Jurkat, Clone E6-1 (cell line): ENCODE results near the gene NPY2R. TPM values are rescaled to one million over a fixed set of nuclear protein-coding genes. Genes with fewer than 3 reads are reported as not detected.

Experiments
- DNase-seq: peaks from one replicate; pipeline ENCODE4 v3.0.0-alpha.2; 2011; ENCODE audit warnings: low read depth, low spot score
- H3K4me3 ChIP-seq: 2 replicates; pipeline ENCODE4 v1.5.1; 2011; ENCODE audit warnings: mild to moderate bottlenecking, low read length, control low read depth, moderate library complexity
- polyA plus RNA-seq: library from polyadenylated mRNA; unstranded; fragments of >200 nt; gene quantifications from one replicate; pipeline ENCODE4 v1.2.1, GENCODE V29; 2012; ENCODE audit warnings: missing spikeins; ENCODE audit not compliant: insufficient read length, insufficient read depth

NPY2R gene
- polyA plus RNA-seq: not detected

GRCh38 chr4:155208258-155209054, at the start of gene NPY2R:
TSS of gene NPY2R (plus strand) at chr4:155208636. CDS start at chr4:155213940, 5,304 bp downstream.
- H3K4me3 ChIP-seq: no peak within 1 kb of the TSS

GRCh38 chr4:155161357-155161756, 47.1 kb upstream of the NPY2R start:
- no peak for DNase-seq

More at GRCh38 chr4:155208258-155209054, at the start of gene NPY2R:
- DNase-seq: no peak

GRCh38 chr4:155164718-155165117, 43.7 kb upstream of the NPY2R start:
- no peak for DNase-seq
- no peak overlapping the region for H3K4me3 ChIP-seq

More at GRCh38 chr4:155161357-155161756, 47.1 kb upstream of the NPY2R start:
- H3K4me3 ChIP-seq: no peak overlapping the region

GRCh38 chr4:155170569-155170968, 37.9 kb upstream of the NPY2R start:
- DNase-seq: no peak
- no peak overlapping the region for H3K4me3 ChIP-seq

- no peak overlapping the region for H3K4me3 ChIP-seq
- DNase-seq: no peak
Observed at GRCh38 chr4:155173371-155173770, 35.1 kb upstream of the NPY2R start.

GRCh38 chr4:155174668-155175067, 33.8 kb upstream of the NPY2R start:
- DNase-seq: no peak

GRCh38 chr4:155179216-155179615, 29.2 kb upstream of the NPY2R start:
- no peak overlapping the region for H3K4me3 ChIP-seq
- DNase-seq: no peak

More at GRCh38 chr4:155174668-155175067, 33.8 kb upstream of the NPY2R start:
- no peak overlapping the region for H3K4me3 ChIP-seq

GRCh38 chr4:155186972-155187371, 21.5 kb upstream of the NPY2R start:
- no peak overlapping the region for H3K4me3 ChIP-seq
- no peak for DNase-seq

GRCh38 chr4:155187989-155188388, 20.4 kb upstream of the NPY2R start:
- DNase-seq: no peak
- H3K4me3 ChIP-seq: no peak overlapping the region

GRCh38 chr4:155190099-155190498, 18.3 kb upstream of the NPY2R start:
- no peak for DNase-seq
- H3K4me3 ChIP-seq: no peak overlapping the region

- H3K4me3 ChIP-seq: no peak overlapping the region
- no peak for DNase-seq
Observed at GRCh38 chr4:155197757-155198156, 10.7 kb upstream of the NPY2R start.

- no peak overlapping the region for H3K4me3 ChIP-seq
Observed at GRCh38 chr4:155207534-155208257, 740 bp upstream of the NPY2R start.

GRCh38 chr4:155220025-155220424, 11.6 kb downstream of the NPY2R start:
- no peak for DNase-seq
- no peak overlapping the region for H3K4me3 ChIP-seq

More at GRCh38 chr4:155207534-155208257, 740 bp upstream of the NPY2R start:
- DNase-seq: no peak

GRCh38 chr4:155227131-155227530, 18.7 kb downstream of the NPY2R start:
- no peak for DNase-seq
- H3K4me3 ChIP-seq: no peak overlapping the region

GRCh38 chr4:155228713-155229112, 20.3 kb downstream of the NPY2R start:
- no peak for DNase-seq
- no peak overlapping the region for H3K4me3 ChIP-seq

GRCh38 chr4:155232432-155232831, 24.0 kb downstream of the NPY2R start:
- DNase-seq: no peak
- H3K4me3 ChIP-seq: no peak overlapping the region

- DNase-seq: no peak
- H3K4me3 ChIP-seq: no peak overlapping the region
Observed at GRCh38 chr4:155234206-155234605, 25.8 kb downstream of the NPY2R start.

GRCh38 chr4:155237567-155237966, 29.1 kb downstream of the NPY2R start:
- DNase-seq: no peak
- no peak overlapping the region for H3K4me3 ChIP-seq

- H3K4me3 ChIP-seq: no peak overlapping the region
- DNase-seq: no peak
Observed at GRCh38 chr4:155241225-155241624, 32.8 kb downstream of the NPY2R start.

- H3K4me3 ChIP-seq: no peak overlapping the region
- no peak for DNase-seq
Observed at GRCh38 chr4:155241664-155242063, 33.2 kb downstream of the NPY2R start.
